Measurements from ENCODE around the gene NGB.

GRCh38 chr14:77319422-77319821 lies 48.4 kb upstream of the NGB start:
- TF ChIP-seq E2F3 (CRISPR knock-in tag; IDR thresholded peaks at IDR 0.05) (no peak), NCOR1 (IDR thresholded peaks at IDR 0.05) (no peak), ZBTB7A (IDR thresholded peaks at IDR 0.05; ENCODE audit: borderline replicate concordance, control insufficient read depth, low read depth, low read length) (no peak), ELF1 (tag; IDR thresholded peaks at IDR 0.05) (no peak), SIN3A (IDR thresholded peaks at IDR 0.05; ENCODE audit: borderline replicate concordance in 2 of 2, control insufficient read depth in 1 of 2, low read depth in 2 of 2, low read length in 2 of 2) (no peak)
- TF ChIP-seq, protein P1, sequence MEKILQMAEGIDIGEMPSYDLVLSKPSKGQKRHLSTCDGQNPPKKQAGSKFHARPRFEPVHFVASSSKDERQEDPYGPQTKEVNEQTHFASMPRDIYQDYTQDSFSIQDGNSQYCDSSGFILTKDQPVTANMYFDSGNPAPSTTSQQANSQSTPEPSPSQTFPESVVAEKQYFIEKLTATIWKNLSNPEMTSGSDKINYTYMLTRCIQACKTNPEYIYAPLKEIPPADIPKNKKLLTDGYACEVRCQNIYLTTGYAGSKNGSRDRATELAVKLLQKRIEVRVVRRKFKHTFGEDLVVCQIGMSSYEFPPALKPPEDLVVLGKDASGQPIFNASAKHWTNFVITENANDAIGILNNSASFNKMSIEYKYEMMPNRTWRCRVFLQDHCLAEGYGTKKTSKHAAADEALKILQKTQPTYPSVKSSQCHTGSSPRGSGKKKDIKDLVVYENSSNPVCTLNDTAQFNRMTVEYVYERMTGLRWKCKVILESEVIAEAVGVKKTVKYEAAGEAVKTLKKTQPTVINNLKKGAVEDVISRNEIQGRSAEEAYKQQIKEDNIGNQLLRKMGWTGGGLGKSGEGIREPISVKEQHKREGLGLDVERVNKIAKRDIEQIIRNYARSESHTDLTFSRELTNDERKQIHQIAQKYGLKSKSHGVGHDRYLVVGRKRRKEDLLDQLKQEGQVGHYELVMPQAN (IDR thresholded peaks at IDR 0.05; ENCODE audit: borderline replicate concordance) = no peak
